ENCODE measurements around the gene OR7G1.
A peak's percentile ranks its signal among the peaks of the same experiment; 100 is the strongest.

The OR7G1 gene

GRCh38 chr19:9140159-9140874, 24.8 kb upstream of the OR7G1 start, which contains the start of gene ZNF317:
Gene ZNF317, plus strand, starts transcription at chr19:9140397. Its CDS starts 15,620 bp downstream, at chr19:9156017.
- TF ChIP-seq, protein P1, sequence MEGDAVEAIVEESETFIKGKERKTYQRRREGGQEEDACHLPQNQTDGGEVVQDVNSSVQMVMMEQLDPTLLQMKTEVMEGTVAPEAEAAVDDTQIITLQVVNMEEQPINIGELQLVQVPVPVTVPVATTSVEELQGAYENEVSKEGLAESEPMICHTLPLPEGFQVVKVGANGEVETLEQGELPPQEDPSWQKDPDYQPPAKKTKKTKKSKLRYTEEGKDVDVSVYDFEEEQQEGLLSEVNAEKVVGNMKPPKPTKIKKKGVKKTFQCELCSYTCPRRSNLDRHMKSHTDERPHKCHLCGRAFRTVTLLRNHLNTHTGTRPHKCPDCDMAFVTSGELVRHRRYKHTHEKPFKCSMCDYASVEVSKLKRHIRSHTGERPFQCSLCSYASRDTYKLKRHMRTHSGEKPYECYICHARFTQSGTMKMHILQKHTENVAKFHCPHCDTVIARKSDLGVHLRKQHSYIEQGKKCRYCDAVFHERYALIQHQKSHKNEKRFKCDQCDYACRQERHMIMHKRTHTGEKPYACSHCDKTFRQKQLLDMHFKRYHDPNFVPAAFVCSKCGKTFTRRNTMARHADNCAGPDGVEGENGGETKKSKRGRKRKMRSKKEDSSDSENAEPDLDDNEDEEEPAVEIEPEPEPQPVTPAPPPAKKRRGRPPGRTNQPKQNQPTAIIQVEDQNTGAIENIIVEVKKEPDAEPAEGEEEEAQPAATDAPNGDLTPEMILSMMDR (IDR thresholded peaks at IDR 0.05; ENCODE audit: low read depth, low read length, missing control alignments) = no peak
- DNase-seq (ENCODE audit: low read depth) = peak; percentile 86
- in situ Hi-C loops (cut with HindIII; ENCODE audit: low sequenced_read_pairs) = no loop called here
- peak within 1 kb of the TSS; percentile 65 for H3K4me3 ChIP-seq (ENCODE audit: low read depth, low read length)

GRCh38 chr19:9139609-9140158, 24.1 kb upstream of the OR7G1 start:
- TF ChIP-seq, protein P1 (IDR thresholded peaks at IDR 0.05; ENCODE audit: low read depth, low read length, missing control alignments) = no peak
- in situ Hi-C loops (cut with HindIII; ENCODE audit: low sequenced_read_pairs) = no loop called here
- no peak for DNase-seq (ENCODE audit: low read depth)
- peak overlapping the region; percentile 65 for H3K4me3 ChIP-seq (ENCODE audit: low read depth, low read length)

- in situ Hi-C loops (cut with HindIII; ENCODE audit: low sequenced_read_pairs) = no loop called here
- TF ChIP-seq, protein P1 (IDR thresholded peaks at IDR 0.05; ENCODE audit: low read depth, low read length, missing control alignments) = no peak
- no peak for DNase-seq (ENCODE audit: low read depth)
- no peak overlapping the region for H3K4me3 ChIP-seq (ENCODE audit: low read depth, low read length)
These were observed 16.9 kb upstream of the OR7G1 start for GRCh38 chr19:9132422-9132821.

DNA sequence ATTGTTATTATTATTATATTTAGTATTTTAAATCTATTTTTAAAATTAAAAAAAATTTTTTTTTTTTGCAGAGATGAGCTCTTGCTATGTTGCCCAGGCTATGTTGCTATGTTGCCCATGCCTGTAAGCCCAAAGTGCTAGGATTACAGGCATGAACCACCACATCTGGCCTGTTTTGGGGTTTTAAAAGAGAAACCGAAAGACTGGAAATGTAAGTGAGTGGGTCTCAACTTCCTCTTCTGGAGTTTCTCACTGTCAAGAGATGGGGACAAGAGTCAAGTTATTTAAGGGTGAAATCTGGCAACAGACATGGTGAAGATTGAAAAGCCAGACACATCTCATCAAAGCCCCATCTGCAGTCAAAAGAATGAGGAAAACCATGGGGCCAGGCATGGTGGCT, 15.4 kb upstream of the OR7G1 start:
- TF ChIP-seq, protein P1 (IDR thresholded peaks at IDR 0.05; ENCODE audit: low read depth, low read length, missing control alignments) = no peak
- no peak overlapping the region for H3K4me3 ChIP-seq (ENCODE audit: low read depth, low read length)
- in situ Hi-C loops (cut with HindIII; ENCODE audit: low sequenced_read_pairs) = no loop called here
- DNase-seq (ENCODE audit: low read depth) = no peak

GRCh38 chr19:9128171-9128570, 12.6 kb upstream of the OR7G1 start:
- TF ChIP-seq, protein P1 (IDR thresholded peaks at IDR 0.05; ENCODE audit: low read depth, low read length, missing control alignments) = no peak
- in situ Hi-C loops (cut with HindIII; ENCODE audit: low sequenced_read_pairs) = no loop called here
- H3K4me3 ChIP-seq (ENCODE audit: low read depth, low read length) = no peak overlapping the region
- no peak for DNase-seq (ENCODE audit: low read depth)

DNA sequence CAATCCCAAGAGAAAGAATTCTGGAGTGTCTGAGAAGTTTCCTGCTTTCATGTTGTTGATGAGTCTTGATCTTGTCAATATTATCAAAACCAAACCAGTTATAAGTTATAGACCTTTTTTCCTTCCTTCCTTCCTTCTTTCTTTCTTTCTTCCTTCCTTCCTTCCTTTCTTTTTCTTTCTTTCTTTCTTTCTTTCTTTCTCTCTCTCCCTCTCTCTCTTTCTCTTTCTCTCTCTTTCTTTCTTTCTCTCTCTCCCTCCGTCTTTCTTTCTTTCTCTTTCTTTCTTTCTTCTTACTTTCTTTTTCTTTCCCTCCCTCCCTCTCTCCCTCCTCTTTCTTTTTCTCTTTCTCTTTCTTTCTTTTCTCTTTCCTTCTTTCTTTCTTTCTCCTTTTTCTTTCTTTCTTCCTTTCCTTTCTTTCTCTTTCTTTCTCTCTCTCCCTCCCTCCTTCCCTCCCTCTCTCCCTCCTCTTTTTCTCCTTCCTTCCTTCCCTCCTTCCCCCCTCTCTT, 11.4 kb upstream of the OR7G1 start, which contains the start of gene OR7G3:
OR7G3 (minus strand) TSS at position 51 of the 506 bp plus-strand sequence; CDS start at position 51, 0 bp downstream.
- TF ChIP-seq, protein P1 (IDR thresholded peaks at IDR 0.05; ENCODE audit: low read depth, low read length, missing control alignments) = no peak
- DNase-seq (ENCODE audit: low read depth) = no peak
- no peak within 1 kb of the TSS for H3K4me3 ChIP-seq (ENCODE audit: low read depth, low read length)
- in situ Hi-C loops (cut with HindIII; ENCODE audit: low sequenced_read_pairs) = no loop called here
